HepG2 (cell line): ENCODE data around the gene NEK8. TPM values are rescaled to one million over a fixed set of nuclear protein-coding genes. Genes with fewer than 3 reads are reported as not detected.

Source experiments
- BRCA1 ChIP-seq: sonication (generic); formaldehyde crosslinking; IDR thresholded peaks from 2 replicates; pipeline ENCODE4 v1.4.0; 2020; ENCODE audit warnings: missing genetic modification reagents
- RNF2 ChIP-seq: fragments of 450-650 bp; conservative IDR thresholded peaks from 2 replicates; pipeline ENCODE4 v1.6.1; 2016; ENCODE audit warnings: low read depth
- SIX4 ChIP-seq: sonication (generic); formaldehyde crosslinking; IDR thresholded peaks from 2 replicates; pipeline ENCODE4 v1.4.0; 2020; ENCODE audit warnings: missing genetic modification reagents
- SP4 ChIP-seq: sonication (generic); formaldehyde crosslinking; IDR thresholded peaks from 2 replicates; pipeline ENCODE4 v1.8.1; 2023; ENCODE audit warnings: mild to moderate bottlenecking, missing genetic modification reagents
- ZNF138 ChIP-seq: sonication (generic); formaldehyde crosslinking; IDR thresholded peaks from 2 replicates; pipeline ENCODE4 v1.5.0; 2020; ENCODE audit warnings: mild to moderate bottlenecking, low read depth, missing genetic modification reagents
- ZNF501 ChIP-seq: sonication (generic); formaldehyde crosslinking; IDR thresholded peaks from 2 replicates; pipeline ENCODE4 v1.5.1; 2020; ENCODE audit warnings: mild to moderate bottlenecking, moderate library complexity, missing genetic modification reagents
- polyA plus RNA-seq, 8 experiments: library from polyadenylated mRNA; depleted of rRNA in 3 of 8; stranded (reverse) in 7 of 8; unstranded in 1 of 8; fragments of >200 nt; fragmentation: Illumina TruSeq in 4 of 8; extraction: Trizol in 4 of 8; gene quantifications; 2 replicates each; pipeline versions ENCODE4 v1.2.1 to v1.2.3, GENCODE V29; 2011 to 2016; ENCODE audit warnings: low read depth in 4 of 8, missing spikeins in 1 of 8, mixed read lengths in 1 of 8; ENCODE audit not compliant: insufficient read depth in 1 of 8
- total RNA-seq, 5 experiments: library from RNA; depleted of rRNA; stranded (reverse); fragments of >200 nt; fragmentation: Illumina TruSeq; extraction: Trizol; gene quantifications; 2 replicates each; pipeline ENCODE4 v1.2.3, GENCODE V29; 2016; ENCODE audit warnings: low read depth in 1 of 5
- TF ChIP-seq, protein P1 (sequence below): sonication (generic); formaldehyde crosslinking; IDR thresholded peaks from 2 replicates; pipeline ENCODE4 v1.9.0; 2022; ENCODE audit warnings: low read depth, missing genetic modification reagents
- TF ChIP-seq, protein P2 (sequence below): sonication (generic); formaldehyde crosslinking; IDR thresholded peaks from 2 replicates; pipeline ENCODE4 v1.4.0; 2020; ENCODE audit warnings: missing genetic modification reagents
- TF ChIP-seq, protein P3 (sequence below): sonication (generic); formaldehyde crosslinking; conservative IDR thresholded peaks from 2 replicates; pipeline ENCODE4 v1.4.0; 2020; ENCODE audit warnings: missing genetic modification reagents
- TF ChIP-seq, protein P4 (sequence below): sonication (generic); formaldehyde crosslinking; IDR thresholded peaks from 2 replicates; pipeline ENCODE4 v1.4.0; 2020; ENCODE audit warnings: mild to moderate bottlenecking, missing genetic modification reagents
- TF ChIP-seq, protein P5 (sequence below): sonication (generic); formaldehyde crosslinking; IDR thresholded peaks from 2 replicates; pipeline ENCODE4 v1.5.0; 2020; ENCODE audit warnings: mild to moderate bottlenecking, missing genetic modification reagents, borderline replicate concordance
- TF ChIP-seq, protein P6 (sequence below): sonication (generic); formaldehyde crosslinking; IDR thresholded peaks from 2 replicates; pipeline ENCODE4 v1.8.1; 2023; ENCODE audit warnings: missing genetic modification reagents, mild to moderate bottlenecking, borderline replicate concordance

The NEK8 gene
- total and polyA plus RNA-seq, 2 of the 13 experiments (the other 11 are each of a cell fraction or from before 2014, with no cell fraction given): 5.8 to 13.5 TPM

DNA sequence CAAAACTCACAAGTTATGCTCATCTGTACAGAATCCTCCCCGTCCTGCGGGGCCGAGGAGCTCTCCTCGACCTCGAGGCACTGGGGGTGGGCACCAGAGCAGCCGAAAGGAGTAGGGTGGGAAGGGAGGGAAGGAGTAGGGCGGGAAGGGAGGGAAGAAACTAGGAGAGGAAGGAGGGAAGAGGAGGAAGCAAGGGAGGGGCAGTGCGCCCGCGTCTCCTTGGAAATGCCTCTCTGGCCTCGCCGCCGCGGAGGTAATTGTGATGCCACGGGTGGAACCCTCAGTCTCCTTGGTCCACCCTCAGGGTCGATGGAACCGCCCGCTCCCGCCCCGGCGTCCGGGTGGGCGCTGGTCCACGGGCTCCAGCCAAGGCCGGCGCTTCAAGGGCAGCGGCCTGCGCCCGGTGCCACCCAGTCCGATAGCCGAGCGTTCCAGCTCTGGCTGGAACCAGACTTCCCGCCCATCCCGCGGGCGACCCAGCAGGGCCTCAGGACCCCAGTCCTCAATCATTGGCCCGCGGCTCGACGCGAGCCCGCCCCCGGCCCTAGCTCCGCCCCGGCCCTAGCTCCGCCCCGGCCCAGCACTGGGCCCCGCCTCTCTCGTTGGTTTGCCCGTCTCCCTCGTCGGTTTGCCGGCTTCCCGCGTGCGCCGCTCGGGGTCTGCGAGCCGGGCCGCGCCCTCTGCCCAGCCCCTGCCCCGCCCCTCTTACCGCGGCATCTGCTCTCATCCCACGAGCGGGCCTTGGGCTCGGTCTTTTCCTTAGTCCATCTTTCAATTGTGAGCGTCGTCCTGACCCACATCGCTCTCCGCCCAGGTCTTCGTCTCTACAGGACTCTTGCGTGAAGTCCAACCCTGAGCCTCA is 17.5 kb upstream of the NEK8 start (continued):
- TF ChIP-seq, protein P1, sequence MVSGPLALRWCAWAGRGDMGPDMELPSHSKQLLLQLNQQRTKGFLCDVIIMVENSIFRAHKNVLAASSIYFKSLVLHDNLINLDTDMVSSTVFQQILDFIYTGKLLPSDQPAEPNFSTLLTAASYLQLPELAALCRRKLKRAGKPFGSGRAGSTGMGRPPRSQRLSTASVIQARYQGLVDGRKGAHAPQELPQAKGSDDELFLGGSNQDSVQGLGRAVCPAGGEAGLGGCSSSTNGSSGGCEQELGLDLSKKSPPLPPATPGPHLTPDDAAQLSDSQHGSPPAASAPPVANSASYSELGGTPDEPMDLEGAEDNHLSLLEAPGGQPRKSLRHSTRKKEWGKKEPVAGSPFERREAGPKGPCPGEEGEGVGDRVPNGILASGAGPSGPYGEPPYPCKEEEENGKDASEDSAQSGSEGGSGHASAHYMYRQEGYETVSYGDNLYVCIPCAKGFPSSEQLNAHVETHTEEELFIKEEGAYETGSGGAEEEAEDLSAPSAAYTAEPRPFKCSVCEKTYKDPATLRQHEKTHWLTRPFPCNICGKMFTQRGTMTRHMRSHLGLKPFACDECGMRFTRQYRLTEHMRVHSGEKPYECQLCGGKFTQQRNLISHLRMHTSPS: peak; percentile 89
- TF ChIP-seq, protein P2, sequence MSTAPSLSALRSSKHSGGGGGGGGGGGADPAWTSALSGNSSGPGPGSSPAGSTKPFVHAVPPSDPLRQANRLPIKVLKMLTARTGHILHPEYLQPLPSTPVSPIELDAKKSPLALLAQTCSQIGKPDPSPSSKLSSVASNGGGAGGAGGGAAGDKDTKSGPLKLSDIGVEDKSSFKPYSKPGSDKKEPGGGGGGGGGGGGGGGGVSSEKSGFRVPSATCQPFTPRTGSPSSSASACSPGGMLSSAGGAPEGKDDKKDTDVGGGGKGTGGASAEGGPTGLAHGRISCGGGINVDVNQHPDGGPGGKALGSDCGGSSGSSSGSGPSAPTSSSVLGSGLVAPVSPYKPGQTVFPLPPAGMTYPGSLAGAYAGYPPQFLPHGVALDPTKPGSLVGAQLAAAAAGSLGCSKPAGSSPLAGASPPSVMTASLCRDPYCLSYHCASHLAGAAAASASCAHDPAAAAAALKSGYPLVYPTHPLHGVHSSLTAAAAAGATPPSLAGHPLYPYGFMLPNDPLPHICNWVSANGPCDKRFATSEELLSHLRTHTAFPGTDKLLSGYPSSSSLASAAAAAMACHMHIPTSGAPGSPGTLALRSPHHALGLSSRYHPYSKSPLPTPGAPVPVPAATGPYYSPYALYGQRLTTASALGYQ (CRISPR knock-in tag): peak; percentile 58; the same call in 1 of the 2 replicates
- TF ChIP-seq ZNF501 (CRISPR knock-in tag): peak; percentile 63; the same call in 1 of the 2 replicates
- TF ChIP-seq, protein P3, sequence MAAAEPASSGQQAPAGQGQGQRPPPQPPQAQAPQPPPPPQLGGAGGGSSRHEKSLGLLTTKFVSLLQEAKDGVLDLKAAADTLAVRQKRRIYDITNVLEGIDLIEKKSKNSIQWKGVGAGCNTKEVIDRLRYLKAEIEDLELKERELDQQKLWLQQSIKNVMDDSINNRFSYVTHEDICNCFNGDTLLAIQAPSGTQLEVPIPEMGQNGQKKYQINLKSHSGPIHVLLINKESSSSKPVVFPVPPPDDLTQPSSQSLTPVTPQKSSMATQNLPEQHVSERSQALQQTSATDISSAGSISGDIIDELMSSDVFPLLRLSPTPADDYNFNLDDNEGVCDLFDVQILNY (CRISPR knock-in tag): peak; percentile 52; the same call in 1 of the 2 replicates
- TF ChIP-seq SP4 (CRISPR knock-in tag): peak; percentile 93
- TF ChIP-seq, protein P4, sequence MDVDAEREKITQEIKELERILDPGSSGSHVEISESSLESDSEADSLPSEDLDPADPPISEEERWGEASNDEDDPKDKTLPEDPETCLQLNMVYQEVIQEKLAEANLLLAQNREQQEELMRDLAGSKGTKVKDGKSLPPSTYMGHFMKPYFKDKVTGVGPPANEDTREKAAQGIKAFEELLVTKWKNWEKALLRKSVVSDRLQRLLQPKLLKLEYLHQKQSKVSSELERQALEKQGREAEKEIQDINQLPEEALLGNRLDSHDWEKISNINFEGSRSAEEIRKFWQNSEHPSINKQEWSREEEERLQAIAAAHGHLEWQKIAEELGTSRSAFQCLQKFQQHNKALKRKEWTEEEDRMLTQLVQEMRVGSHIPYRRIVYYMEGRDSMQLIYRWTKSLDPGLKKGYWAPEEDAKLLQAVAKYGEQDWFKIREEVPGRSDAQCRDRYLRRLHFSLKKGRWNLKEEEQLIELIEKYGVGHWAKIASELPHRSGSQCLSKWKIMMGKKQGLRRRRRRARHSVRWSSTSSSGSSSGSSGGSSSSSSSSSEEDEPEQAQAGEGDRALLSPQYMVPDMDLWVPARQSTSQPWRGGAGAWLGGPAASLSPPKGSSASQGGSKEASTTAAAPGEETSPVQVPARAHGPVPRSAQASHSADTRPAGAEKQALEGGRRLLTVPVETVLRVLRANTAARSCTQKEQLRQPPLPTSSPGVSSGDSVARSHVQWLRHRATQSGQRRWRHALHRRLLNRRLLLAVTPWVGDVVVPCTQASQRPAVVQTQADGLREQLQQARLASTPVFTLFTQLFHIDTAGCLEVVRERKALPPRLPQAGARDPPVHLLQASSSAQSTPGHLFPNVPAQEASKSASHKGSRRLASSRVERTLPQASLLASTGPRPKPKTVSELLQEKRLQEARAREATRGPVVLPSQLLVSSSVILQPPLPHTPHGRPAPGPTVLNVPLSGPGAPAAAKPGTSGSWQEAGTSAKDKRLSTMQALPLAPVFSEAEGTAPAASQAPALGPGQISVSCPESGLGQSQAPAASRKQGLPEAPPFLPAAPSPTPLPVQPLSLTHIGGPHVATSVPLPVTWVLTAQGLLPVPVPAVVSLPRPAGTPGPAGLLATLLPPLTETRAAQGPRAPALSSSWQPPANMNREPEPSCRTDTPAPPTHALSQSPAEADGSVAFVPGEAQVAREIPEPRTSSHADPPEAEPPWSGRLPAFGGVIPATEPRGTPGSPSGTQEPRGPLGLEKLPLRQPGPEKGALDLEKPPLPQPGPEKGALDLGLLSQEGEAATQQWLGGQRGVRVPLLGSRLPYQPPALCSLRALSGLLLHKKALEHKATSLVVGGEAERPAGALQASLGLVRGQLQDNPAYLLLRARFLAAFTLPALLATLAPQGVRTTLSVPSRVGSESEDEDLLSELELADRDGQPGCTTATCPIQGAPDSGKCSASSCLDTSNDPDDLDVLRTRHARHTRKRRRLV (CRISPR knock-in tag): 0 out of 2 replicates have a peak, but pooled peaks have one; percentile 11
- 0 out of 2 replicates have a peak, but pooled peaks have one; percentile 2 for TF ChIP-seq ZNF138 (CRISPR knock-in tag)
- peak; percentile 74 for TF ChIP-seq RNF2
- TF ChIP-seq SIX4 (CRISPR knock-in tag): 0 out of 2 replicates have a peak, but pooled peaks have one; percentile 9
- TF ChIP-seq, protein P5, sequence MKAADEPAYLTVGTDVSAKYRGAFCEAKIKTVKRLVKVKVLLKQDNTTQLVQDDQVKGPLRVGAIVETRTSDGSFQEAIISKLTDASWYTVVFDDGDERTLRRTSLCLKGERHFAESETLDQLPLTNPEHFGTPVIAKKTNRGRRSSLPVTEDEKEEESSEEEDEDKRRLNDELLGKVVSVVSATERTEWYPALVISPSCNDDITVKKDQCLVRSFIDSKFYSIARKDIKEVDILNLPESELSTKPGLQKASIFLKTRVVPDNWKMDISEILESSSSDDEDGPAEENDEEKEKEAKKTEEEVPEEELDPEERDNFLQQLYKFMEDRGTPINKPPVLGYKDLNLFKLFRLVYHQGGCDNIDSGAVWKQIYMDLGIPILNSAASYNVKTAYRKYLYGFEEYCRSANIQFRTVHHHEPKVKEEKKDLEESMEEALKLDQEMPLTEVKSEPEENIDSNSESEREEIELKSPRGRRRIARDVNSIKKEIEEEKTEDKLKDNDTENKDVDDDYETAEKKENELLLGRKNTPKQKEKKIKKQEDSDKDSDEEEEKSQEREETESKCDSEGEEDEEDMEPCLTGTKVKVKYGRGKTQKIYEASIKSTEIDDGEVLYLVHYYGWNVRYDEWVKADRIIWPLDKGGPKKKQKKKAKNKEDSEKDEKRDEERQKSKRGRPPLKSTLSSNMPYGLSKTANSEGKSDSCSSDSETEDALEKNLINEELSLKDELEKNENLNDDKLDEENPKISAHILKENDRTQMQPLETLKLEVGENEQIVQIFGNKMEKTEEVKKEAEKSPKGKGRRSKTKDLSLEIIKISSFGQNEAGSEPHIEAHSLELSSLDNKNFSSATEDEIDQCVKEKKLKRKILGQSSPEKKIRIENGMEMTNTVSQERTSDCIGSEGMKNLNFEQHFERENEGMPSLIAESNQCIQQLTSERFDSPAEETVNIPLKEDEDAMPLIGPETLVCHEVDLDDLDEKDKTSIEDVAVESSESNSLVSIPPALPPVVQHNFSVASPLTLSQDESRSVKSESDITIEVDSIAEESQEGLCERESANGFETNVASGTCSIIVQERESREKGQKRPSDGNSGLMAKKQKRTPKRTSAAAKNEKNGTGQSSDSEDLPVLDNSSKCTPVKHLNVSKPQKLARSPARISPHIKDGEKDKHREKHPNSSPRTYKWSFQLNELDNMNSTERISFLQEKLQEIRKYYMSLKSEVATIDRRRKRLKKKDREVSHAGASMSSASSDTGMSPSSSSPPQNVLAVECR (CRISPR knock-in tag): peak; percentile 69; the same call in 1 of the 2 replicates
- TF ChIP-seq, protein P6, sequence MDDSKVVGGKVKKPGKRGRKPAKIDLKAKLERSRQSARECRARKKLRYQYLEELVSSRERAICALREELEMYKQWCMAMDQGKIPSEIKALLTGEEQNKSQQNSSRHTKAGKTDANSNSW (CRISPR knock-in tag): 0 out of 2 replicates have a peak, but pooled peaks have one; percentile 90
- peak; percentile 55; the same call in 1 of the 2 replicates for TF ChIP-seq BRCA1 (CRISPR knock-in tag)
